Middle frontal gyrus (tissue), 1 donor: Measurements from ENCODE around the gene VPS11.
A peak's percentile ranks its signal among the peaks of the same experiment; 100 is the strongest.
"Not testable (repeated sequence)": the region's sequence is repeated elsewhere in the genome, so short reads cannot be mapped to it uniquely, and the experiment has no call there.

ENCODE experiments used
- DNase-seq: peaks from one replicate; pipeline ENCODE4 v3.0.0-alpha.2; 2015; ENCODE audit warnings: low spot score; ENCODE audit errors: extremely low spot score

The VPS11 gene

GRCh38 chr11:119034813-119035212, 32.8 kb upstream of the VPS11 start:
- DNase-seq, result no peak

DNA sequence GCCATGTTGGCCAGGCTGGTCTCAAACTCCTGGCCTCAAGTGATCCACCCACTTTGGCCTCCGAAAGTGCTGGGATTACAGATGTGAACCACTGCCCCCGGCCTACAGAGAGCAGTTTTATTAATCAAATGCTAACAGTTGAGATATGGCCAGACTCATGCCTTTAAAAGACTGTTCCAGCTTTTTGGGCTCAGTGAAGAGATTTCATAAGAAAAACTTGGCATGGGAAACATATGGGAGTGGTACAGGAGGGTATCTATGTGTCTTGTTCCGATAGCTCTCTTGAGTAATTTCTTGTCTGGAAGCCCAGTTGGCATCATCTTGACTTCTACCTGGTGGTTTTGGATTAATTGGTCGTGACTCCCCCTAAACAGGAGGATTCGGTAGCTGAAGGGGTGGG, 28.7 kb upstream of the VPS11 start:
- no peak for DNase-seq

- DNase-seq, result not testable (repeated sequence)
Measured at GRCh38 chr11:119039471-119039870, 28.1 kb upstream of the VPS11 start.

GRCh38 chr11:119041821-119042514, 25.6 kb upstream of the VPS11 start:
- DNase-seq, result no peak

DNA sequence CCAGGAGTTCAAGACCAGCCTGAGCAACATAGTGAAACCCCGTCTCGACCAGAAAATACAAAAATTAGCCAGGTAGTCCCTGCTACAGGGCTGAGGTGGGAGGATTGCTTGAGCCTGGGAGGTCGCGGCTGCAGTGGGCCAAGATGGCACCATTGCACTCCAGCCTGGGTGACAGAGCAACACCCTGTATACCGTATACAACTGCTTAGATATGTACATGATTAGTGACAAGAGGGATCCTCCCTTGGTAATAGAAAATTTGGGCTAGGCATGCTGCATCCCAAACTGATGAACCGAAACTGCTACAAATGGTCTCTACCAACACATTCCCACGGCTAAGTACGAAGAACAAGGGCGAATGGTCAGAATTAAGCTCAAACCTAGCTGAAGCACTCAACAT, 24.7 kb upstream of the VPS11 start:
- no peak for DNase-seq

- no peak for DNase-seq
Measured at GRCh38 chr11:119044708-119045107, 22.9 kb upstream of the VPS11 start.

DNA sequence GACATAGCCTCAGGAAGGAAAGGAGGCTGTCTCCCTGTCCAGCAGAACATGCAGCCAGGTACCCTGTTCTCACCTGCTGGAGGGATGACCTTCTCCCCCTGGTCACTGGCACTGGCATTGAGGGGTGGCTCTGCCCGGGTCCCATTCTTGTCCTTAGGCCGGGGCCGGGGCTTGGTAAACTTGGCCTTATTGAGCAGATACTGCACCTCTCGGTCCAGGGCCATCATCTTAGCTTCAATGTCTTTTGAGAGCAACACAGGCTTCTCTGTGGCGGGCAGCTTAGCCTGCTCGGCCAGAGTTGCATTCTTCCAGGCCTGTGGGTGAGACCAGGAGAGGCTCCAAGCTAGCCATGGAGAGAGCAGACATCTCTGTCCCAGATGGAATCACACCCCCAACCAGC, 21.1 kb upstream of the VPS11 start:
- no peak for DNase-seq

DNA sequence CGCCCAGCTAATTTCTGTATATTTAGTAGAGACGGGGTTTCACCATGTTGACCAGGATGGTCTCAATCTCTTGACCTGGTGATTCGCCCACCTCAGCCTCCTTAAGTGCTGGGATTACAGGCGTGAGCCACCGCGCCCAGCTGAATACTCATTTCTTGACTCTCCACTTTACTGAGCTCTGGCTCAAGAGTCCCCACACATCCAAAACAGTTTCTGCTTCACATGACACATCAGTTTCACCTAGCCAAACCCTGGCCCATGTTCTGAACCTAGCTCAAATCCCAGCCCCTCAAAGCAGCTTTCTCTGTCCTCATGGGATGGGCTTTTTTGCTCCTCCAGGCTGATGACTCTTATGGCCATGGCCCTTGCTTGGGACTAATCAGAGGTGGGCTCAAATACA, 20.4 kb upstream of the VPS11 start:
- no peak for DNase-seq

GRCh38 chr11:119048644-119049043, 19.0 kb upstream of the VPS11 start:
- DNase-seq, result no peak

DNA sequence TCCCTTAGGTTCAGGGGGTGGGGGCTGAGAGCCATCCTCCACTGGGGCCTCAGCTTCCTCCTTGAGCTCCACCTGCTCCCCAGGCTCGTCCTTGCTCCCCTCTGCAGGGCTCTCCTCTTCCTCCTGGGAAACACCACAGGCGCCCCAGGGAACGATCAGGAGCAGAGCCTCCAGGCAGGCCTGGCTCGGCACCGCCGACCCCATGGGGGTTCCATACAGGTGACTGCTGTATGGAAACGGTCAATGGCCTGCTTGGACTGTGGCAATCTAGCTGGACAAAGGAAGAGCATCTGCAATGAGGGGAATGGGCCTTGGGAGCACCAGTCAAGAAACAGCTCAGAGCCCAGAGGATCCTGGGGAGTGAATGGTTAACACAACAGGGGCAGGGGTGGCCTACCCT, 18.5 kb upstream of the VPS11 start:
- no peak for DNase-seq

GRCh38 chr11:119051440-119052162, 16.0 kb upstream of the VPS11 start:
- DNase-seq, result no peak

GRCh38 chr11:119052163-119052814, 15.3 kb upstream of the VPS11 start:
- DNase-seq, result no peak

GRCh38 chr11:119054418-119054817, 13.2 kb upstream of the VPS11 start:
- no peak for DNase-seq

DNA sequence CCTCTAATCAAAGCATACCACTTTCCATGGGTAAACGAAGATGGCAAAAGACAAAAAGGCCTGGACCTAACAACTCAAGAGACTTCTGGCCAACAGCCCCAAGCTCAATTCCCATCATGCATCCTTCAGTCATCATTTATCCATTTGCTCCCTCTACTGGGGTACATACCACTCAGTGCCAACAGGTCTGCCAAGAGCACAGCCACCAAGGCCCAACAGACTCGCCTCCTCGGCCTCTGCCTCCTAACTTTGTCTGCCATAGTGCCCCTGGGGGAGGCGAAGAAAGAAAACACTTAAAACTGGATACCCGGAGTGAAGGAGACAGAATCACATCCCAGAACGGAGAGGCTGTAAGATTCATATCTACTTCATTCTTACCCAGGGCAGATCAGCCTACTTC, 11.7 kb upstream of the VPS11 start:
- no peak for DNase-seq

GRCh38 chr11:119056421-119056999, 11.1 kb upstream of the VPS11 start:
- no peak for DNase-seq

DNA sequence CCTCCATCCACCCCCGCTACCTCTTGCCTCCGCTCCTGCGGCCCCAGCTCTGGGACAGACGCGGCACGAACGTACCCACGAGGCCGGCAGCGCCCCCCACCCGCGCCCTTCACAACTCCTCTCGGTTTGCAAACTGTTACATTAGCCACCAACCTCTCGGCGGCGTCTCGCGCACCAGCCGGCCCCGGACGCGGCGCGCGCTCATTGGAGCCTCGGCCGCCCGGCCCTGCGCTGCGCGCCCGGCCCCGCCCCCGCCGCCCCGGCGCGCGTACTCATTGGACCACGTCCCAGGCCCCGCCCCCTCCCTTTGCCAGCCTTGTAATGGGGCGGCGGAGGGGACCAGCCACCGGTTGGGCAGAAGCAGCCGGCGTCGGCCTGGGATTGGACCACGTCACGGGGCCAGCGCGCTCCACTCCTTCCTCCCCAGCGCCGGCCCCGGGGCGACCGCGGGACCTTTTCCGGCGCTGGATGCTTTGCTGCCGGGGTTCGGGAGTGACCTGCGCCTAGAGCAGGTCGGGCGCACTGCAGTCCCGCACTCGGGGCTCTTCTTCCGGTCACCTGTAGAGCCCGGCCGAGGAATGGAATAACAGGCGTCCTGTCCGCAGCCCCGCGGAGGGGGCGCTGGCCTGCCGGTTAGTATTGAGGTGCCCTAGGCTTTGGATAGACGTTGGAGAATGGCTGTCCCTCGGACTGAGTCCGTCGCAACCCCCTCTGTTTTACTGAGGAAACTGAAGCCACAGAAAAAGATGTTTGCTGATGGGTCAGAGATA, 10.4 kb upstream of the VPS11 start, which contains the start of gene HYOU1:
TSS of gene HYOU1 (minus strand) at position 206 of the 770 bp plus-strand sequence. CDS start 1,045 bp downstream, outside the sequence.
- DNase-seq, result peak; percentile 89

DNA sequence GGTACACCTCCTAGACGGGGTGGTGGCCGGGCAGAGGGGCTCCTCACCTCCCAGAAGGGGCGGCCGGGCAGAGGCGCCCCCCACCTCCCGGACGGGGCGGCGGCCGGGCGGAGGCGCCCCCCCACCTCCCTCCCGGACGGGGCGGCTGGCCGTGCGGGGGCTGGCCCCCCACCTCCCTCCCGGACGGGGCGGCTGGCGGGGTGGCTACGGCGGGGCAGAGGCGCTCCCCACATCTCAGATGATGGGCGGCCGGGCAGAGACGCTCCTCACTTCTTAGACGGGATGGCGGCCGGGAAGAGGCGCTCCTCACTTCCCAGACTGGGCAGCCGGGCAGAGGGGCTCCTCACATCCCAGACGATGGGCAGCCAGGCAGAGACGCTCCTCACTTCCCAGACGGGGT, 8.5 kb upstream of the VPS11 start:
- not testable (repeated sequence) for DNase-seq

DNA sequence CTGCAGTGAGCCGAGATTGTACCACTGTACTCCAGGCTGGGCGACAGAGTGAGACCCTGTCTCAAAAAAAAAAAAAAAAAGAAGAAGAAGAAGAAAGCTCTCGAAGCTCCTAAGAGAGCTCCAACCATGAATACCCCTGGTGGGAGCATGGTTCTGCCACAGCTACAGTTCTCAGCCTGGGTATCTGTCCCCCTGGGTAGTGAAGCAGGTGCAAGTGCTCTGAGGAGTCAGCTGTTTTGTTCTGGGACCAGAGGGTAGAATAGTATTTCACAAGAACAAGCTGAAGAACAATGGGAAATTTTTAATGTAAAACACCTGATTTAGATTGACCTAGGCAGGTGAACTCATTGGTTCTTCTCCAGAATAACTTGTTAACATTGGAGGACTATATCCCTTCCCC, 6.4 kb upstream of the VPS11 start:
- DNase-seq, result no peak

DNA sequence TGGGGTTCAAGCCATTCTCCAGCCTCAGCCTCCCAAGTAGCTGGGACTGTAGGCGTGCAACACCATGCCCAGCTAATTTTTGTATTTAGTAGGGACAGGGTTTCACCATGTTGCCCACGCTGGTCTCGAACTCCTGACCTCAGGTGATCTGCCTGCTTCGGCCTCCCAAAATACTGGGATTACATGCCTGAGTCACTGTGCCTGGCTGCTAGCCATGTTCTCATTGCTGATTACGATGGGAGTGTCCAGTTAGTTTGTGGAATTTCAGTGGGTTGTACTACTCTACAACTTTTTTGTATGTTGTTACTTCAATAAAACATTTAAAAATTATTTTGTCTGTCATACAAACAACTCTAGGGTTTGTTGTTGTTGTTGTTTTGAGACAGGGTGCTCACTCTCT, 4.8 kb upstream of the VPS11 start:
- no peak for DNase-seq

DNA sequence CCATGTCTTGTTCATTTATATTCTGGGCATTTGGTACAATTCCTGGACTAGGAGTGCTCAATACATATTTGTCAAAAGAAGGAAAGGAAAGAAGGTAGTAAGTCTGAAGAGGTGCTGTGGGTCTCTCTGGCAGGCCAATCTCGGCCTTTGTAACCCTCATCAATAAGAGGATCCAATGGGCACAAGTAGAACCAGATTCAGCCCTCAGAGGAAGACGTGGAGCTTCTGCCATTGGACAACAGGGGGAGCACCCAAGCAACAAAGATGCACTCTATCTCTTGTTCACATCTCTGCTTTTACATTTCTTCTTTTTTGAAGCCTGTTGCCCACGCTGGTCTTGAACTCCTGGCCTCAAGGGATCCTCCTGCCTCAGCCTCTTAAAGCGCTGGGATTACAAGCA, 2.2 kb upstream of the VPS11 start:
- no peak for DNase-seq

DNA sequence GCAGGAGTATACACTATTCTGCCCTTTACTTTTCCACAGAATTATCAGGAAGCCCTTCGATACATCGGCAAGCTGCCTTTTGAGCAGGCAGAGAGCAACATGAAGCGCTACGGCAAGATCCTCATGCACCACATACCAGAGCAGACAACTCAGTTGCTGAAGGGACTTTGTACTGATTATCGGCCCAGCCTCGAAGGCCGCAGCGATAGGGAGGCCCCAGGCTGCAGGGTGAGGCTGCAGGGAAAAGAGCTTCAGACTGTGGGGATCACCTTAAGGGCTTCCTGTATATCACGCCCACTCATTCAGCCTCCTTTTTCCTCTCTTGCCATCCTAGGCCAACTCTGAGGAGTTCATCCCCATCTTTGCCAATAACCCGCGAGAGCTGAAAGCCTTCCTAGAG, 10.2 kb downstream of the VPS11 start:
- no peak for DNase-seq
